ENCODE measurements around the gene ARHGAP44.

GRCh38 chr17:12958786-12959185 is 169.5 kb downstream of the ARHGAP44 start:
- TF ChIP-seq CTCF (IDR thresholded peaks at IDR 0.05; ENCODE audit: low read depth, low read length) (no peak), POLR2A (IDR thresholded peaks at IDR 0.05; ENCODE audit: extremely low read depth, insufficient read length) (no peak), MAX (IDR thresholded peaks at IDR 0.05; ENCODE audit: low read depth, low read length) (no peak), MYC (IDR thresholded peaks at IDR 0.05; ENCODE audit: low read depth, low read length) (no peak)

Data from NB4 (cell line).